HG02571 (cell line): ENCODE data around the gene LINGO1.

Experiments used
- ATAC-seq: cut with Tn5 transposase; IDR thresholded peaks from one replicate; pipeline ENCODE4 v1.9.1; 2021; ENCODE audit warnings: mild to moderate bottlenecking, moderate library complexity; ENCODE audit not compliant: unreplicated experiment

The LINGO1 gene

DNA sequence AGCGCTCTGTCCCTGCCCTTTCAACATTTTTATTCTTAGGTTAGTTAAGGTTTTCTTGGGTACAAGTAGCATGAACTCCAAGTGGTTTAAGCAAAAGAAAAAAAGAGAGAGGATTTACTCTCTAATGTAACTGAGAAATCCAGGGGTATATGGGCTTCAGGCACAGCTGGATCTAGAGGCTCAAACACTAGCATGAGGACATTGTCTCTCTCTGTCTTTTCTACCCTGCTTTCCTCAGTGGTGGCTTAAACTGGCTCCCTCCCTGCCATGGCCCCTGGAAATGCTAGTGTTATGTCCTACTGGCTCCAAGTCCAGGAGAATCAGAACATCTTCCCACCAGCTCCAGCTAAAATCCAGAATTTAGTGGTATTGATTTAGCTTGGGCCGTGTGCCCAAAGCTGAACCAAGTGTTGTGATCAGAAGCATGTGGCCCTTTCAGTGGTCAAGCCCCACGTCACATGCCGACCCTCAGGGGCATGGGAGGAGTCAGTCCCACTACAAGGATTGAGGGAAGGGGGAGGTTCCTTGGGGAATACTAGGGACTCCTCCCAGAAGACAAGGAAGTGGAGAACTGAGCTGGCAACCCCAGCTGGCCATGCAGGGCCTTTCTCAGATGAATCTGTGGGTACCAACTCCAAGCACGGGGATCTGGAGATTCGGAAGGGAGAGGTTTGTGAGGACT, 58.0 kb downstream of the LINGO1 start:
- ATAC-seq: no peak

DNA sequence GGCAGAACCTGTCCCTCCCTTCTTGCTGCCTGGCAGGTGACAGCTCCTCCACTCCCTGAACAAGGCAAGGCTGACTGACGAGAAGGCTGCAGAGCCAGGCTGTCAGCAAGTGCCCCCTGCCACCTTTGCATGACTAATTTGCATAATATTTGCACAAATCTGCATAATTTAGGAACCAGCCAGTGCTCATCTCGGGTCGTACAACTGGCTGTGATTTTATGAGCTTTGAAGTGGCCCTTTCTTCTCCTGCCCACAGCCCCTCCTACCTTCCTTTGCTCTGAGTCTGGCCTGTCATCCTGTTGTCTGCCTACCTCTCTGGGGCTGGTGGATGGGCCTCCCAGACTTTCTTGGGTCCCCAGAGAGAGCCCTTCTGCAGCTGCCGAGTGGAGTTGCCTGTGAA, 58.9 kb downstream of the LINGO1 start:
- ATAC-seq: no peak

DNA sequence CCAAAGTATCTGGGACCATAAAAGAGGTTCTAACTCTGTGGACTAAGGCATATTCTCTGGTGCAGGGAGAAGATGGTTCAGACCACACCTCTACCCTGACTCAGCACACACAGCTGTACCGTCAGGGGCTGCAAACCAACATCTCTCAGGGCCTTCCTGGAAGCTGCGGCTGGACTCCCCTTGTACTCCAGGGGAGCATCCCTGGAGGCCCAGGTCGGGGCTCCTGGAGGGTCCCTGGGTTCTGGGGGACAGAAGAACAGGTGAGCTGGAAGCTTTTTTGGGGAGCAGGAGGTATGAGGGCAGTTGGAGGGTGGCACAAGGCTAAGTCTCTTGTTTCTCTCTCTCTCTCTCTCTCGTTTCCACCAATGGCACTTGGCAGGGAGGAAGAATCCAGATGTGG, 60.5 kb downstream of the LINGO1 start:
- ATAC-seq: no peak

DNA sequence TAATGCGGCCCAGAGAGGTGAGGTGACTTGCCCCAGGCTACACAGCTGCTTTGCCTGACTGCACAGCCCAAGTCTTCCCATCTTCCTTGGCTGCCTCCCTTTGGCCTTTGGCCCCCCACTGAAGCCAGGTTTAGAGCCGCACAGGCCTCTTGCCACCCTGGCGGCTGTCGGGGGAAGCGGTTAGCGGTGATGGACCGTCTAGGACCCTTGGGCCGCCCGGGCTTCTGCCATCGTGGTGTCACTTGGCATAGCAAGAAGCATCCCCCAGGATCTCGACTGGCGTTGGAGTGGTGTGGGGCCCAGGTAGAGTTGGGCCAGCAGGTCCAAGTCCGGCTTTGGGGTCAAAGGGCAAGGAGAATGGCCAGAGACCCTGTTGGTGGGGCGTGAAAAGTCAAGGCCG, 61.0 kb downstream of the LINGO1 start:
- no peak for ATAC-seq

DNA sequence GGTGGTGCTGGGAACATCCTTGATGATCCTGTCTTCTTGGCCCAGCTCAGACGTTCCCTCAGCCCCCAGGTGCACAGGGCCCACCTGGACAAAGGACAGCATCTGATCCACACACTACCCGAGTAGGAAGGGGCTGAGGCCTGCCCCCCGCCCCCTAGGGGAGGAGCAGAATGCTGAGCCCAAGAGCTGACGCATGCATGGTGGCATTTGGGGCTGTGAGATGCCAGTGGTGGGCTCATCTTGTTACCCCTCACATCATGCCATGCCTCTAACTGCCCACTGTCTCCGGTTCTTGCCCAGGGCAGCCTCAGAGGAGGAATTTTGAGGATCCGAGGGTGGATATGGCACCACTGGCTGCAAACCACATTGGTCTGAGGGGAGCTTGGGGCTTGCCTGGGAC, 61.5 kb downstream of the LINGO1 start:
- ATAC-seq: no peak

DNA sequence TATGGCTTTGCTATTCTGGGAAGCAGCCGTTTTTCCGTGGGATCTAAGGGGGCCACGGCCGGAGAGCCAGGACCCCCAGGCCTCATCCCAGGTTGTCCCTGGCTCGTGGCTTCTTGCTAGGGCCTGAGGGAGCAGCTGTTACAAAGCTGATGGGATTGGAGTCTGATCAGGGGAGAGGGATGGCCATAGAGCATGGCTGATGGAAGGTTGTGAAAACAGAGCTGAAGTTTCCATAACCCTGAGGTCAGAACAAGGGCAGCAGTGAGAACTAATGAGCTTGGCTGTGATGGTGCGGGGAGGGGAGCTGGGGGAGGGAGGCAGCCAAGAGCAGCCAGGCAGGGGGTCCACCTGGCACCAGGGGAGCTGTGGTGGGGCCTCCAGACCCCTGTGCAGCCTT, 63.0 kb downstream of the LINGO1 start:
- no peak for ATAC-seq

DNA sequence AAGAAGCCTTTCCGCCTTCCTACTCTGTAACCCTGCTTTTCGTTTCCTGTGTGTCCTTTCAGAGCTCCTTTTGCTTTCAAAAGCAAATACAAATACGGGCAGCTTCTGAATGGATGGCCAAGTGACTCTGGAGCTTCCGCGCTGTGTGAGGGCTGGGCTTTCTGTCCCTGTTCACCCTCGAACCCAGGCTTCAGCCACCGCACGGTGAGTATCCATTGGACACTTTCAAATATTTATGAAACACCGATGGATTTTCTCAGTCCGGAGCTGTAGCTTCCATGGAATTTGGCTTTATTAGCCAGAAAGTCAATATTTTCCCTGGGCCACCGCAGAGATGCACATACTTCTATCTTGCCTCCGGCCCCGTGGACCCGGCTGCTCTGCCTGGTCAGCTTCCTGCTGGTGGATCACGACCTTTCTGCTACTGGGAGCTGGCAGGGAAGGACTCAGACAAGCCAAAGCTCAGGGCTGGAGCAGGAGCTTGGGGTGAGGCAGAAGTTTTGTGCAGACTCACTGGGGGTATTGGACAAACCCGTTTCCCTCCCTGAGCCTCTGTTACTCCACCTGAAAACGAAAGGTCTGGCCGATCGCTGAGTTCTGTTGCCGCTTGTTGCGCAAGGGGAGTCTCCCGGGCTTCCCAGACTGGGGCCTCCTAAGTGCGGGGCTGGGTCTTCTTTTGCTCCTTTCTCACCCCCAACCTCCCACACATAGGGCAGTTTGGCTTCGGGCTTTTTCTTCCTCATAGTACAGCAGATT, 63.6 kb downstream of the LINGO1 start:
- no peak for ATAC-seq

DNA sequence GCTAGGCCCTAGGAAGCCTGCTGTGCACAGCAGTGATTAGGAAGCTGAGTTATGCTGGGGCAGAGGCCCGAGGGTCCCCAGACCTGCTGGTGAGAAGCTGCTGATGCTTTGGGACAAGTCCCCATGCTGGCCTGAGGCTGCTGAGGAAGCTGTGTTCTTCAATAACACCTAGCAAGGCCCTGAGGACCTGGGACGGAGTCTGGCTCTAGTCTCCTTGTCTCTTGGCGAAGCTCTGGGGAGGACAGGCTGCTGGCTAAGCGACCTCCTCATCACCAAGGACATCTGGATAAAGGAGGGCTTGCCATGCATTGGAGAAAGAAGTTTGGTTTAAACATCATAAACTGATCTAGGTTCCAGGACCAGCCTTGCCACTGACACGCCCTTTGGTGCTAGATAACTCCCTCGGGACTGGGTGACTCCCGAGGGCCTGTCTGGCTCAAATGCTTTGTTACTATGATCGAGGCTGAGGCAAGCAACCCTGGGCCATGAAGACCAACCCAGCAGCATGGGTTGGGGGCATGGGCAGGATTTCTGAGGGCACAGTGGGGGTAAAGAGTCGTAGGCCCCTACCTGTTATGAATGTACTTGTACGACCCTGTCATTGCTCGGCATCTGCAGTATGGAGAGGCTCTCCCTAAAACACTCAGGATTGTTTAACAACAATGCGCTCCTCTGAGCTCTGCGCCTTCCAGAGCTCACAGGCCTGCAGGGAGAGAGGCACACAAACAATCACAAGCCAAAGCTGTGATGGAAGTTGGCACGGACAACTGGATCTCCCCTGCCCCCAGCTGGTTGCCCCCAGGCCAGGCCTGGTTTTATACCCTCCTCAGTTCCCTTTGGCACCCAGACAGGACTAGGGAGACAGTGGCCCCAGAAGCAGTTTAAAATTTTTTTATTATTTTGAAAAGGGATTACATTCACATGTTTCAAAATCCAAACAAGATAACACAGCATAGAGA, 64.4 kb downstream of the LINGO1 start:
- ATAC-seq: no peak

DNA sequence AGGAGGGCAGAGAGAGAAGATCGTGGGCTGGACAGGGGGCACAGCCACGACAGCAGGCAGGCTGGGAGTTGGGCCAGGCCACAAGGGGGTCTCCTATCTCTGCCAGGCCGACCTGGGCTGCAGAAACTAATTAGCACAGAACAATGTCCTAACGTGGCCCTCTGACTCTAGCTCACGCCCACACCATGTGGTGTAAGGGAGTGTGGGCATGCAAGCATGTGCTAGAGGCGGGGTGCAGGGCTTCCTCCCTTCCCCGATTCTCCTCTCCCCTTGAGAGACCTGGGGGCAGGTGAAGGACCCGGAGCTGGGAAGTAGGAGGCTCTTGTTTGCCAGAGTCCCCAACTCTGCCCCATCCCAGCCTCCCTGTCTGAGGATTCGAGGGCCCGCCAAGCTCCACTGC, 65.5 kb downstream of the LINGO1 start:
- ATAC-seq: no peak

DNA sequence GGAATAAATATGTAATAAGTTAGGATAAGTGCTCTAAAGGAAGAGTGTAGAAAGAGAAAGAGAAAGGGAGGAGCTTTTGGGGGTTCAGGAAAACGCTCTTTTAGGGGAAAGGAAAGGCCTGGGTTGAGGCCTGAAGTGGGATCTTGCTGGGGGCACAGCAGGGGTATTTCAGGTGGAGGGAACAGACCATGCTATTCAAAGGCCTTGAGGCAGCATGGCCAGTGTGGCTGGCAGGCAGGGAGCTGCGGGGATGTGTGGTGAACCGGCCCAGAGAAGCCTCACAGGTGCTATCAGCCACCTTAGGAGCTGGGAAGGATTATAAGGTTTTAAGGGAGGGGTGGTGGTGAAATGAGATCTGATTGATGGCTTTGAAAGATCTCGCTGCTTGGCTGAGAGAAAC, 66.6 kb downstream of the LINGO1 start:
- no peak for ATAC-seq

DNA sequence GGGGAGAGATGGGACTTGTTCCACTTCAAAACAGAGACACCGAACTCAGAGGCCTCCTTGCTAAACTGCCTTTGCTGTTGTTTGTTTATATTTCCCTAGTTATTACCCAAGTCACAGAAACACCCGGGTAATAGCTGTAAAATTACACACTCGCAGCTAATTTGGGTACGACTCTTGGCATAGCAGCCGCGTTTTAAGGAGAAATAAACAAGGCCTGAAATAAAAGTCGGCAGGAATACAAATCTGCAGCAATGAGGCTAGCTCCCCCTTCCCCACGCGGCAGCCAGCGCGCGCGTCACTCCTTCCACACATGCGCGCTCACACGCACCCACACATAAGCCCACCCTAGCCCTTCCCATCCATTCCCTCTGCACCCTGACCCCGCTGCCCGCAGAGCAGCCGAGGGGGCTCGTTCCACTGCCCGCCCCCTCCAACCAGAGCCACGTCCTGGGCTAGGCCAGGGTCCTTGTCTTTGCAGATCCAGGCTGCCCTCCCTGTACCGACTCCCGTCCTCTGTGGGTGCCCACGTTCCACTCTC, 67.3 kb downstream of the LINGO1 start:
- ATAC-seq: no peak

DNA sequence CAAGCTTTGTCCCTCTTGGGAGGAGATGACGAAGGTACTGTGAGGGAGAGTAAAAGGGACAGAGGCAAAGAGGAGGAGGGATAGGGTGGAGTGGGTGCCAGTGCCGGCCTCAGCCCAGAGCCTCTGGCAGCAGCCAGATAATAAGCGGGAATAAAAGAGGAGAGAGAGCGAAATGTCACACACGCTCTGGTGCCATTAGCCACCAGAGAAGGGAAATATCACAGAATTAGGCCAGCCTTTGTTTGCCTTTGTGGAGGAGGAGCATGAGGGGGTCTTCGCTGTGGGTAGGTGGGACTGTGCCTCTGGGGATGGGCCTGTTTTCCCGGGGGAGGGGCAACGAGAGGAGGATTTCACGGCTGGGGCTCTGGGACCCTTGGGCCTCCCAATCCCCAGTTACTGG, 67.8 kb downstream of the LINGO1 start:
- no peak for ATAC-seq

DNA sequence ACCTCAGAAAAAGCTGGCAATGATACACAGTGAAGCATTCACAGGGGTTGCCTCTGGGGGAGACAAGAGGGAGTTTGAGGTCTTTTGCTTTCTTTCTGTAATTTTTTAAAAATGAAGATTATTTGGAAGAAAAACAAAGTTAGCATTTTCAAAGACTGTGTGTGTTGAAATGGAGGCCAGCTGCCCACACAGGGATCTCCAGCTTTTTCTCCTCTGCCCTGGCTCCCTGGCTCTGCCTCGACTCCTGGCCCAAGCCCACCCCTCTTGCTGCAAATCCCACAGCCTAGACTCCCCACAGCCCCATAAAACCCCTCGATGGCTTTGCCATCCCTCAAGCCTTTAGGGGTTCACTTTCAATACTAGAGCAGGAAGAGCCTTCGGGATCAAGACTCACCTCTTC, 68.4 kb downstream of the LINGO1 start:
- ATAC-seq: no peak

DNA sequence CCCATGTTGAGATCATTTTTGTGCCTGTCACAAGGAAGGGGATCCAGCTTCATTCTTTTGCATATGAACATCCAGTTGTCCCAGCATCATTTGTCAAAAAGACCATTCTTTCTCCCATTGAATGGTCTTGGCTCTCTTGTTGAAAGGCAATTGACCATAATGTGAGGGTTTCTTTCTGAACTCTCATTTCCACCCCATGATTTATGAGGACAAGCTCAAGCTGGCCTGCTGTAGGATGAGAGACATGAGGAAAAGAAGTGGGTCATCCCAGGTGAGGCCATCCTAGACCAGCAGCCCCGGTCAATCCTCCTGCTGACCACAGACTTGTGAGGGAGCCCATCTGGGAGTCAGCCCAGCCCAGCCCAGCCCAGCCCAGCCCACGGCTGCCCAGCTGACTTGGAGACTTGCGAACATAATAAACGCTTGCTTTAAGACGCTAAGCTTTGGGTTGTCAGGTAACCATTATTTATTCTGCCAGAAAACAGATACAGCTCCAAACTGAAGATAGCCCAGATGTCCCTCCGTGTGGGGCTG, 69.0 kb downstream of the LINGO1 start:
- no peak for ATAC-seq
